ENCODE results near the gene SFXN5.

SFXN5 gene

GRCh38 chr2:73053316-73054114 is 18.0 kb downstream of the SFXN5 start:
- Histone ChIP-seq H3K27ac (no peak overlapping the region), H3K27me3 (no peaks in the 10 kb centered on the region), H3K9me3 (peaks cover 0 to 10% (median 5%) of the 10 kb centered on the region in 3 donors), H3K36me3 (peaks cover 21 to 25% (median 22%) of the 10 kb centered on the region in 3 donors), H3K4me3 (no peak overlapping the region), H3K4me1 (no peaks in the 10 kb centered on the region)
- DNase-seq, result no peak
- intact Hi-C loops (cut with DNase I; ENCODE audit: low total_unique reads), result no loop called here
- no peak for TF ChIP-seq CTCF (IDR thresholded peaks at IDR 0.05)

GRCh38 chr2:73050121-73050545 is 21.4 kb downstream of the SFXN5 start:
- Histone ChIP-seq H3K36me3 (no peaks in the 10 kb centered on the region), H3K4me3 (no peak overlapping the region), H3K27ac (no peak overlapping the region), H3K9me3 (no peaks in the 10 kb centered on the region), H3K4me1 (no peaks in the 10 kb centered on the region), H3K27me3 (no peaks in the 10 kb centered on the region)
- intact Hi-C loops (cut with DNase I; ENCODE audit: low total_unique reads), result no loop called here
- no peak for TF ChIP-seq CTCF (IDR thresholded peaks at IDR 0.05)
- no peak for DNase-seq

DNA sequence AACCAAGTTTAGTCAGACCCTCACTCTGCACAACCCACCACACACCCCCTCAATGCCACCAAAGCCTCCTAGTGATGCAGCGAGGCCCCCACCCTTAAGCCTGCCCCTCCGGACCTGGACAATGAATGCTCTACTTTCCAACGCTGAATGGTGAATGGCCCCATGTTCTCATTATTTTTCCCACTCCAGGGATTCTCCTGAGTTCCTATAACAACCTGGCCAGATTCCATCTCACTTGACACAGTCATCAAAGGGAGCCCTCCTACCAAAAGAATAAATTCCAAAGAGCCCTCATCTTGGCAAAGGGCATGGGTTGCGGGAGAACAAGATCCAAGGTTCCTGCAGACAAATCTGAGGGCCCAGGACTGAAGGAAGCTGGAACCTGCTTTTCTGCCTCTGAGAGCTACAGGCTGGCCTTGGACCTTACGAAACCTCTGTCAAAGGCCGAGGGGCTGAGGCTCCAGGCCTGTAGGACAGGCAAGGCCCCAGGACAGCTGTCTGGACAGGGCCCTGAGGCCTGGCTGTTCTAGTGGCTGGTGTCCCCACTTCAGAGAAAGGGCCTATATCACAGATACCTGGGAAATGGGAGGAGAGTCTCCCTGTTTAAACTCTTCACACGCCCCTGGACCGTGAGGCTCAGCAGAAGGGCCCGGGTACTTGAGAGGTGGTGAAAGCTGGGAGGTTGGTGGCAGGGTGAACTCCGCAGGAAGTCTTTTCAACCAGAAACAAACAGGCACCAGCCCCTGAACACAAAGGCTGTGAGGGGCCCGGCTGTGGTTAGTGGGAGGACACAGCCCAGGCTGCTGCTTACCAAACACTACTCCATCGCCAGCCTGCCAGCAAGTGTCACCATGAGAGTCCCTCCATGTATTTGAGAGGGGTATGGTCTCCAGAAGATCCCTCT is 27.3 kb downstream of the SFXN5 start:
- Histone ChIP-seq H3K36me3 (peaks cover 3 to 17% (median 3%) of the 10 kb centered on the region in 3 donors), H3K9me3 (no peaks in the 10 kb centered on the region), H3K27me3 (no peaks in the 10 kb centered on the region), H3K4me1 (no peaks in the 10 kb centered on the region), H3K4me3 (no peak overlapping the region), H3K27ac (no peak overlapping the region)
- DNase-seq, result no peak
- intact Hi-C loops (cut with DNase I; ENCODE audit: low total_unique reads), result loop anchor here (2.0 kb wide), 1 partner anchor 57 kb away; no protein-coding TSS in a partner anchor
- no peak for TF ChIP-seq CTCF (IDR thresholded peaks at IDR 0.05)

DNA sequence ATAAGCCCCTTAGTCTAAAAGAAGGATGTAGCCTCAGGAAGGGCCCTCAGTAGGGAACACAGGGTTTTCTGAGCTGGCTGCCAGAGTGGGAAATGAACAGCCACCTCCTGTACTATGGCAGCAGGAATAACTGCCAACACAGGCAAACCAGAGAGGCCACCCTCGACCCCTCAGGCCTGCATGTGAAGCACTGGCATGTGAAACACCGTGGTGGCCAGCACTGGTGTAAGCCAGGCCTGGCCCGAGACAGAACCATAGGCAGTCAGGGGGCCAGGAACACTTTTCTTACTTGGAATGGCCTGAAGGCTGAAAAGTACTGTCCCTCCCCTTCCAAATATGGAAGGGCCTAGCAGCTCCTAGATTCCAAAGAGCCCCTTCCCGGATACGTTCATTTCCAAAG is 28.2 kb downstream of the SFXN5 start:
- no peaks in the 10 kb centered on the region for H3K4me1 ChIP-seq
- TF ChIP-seq CTCF (IDR thresholded peaks at IDR 0.05), result no peak
- H3K36me3 ChIP-seq, result peaks cover 3 to 17% (median 3%) of the 10 kb centered on the region in 3 donors
- no peak overlapping the region for H3K4me3 ChIP-seq
- intact Hi-C loops (cut with DNase I; ENCODE audit: low total_unique reads), result loop anchor here (2.0 kb wide), 1 partner anchor 56 kb away; no protein-coding TSS in a partner anchor
- no peak overlapping the region for H3K27ac ChIP-seq
- no peaks in the 10 kb centered on the region for H3K9me3 ChIP-seq
- no peak for DNase-seq
- H3K27me3 ChIP-seq, result no peaks in the 10 kb centered on the region

- no peak overlapping the region for H3K27ac ChIP-seq
- H3K4me3 ChIP-seq, result no peak overlapping the region
- H3K36me3 ChIP-seq, result peaks cover 3 to 17% (median 3%) of the 10 kb centered on the region in 3 donors
- DNase-seq, result no peak
- intact Hi-C loops (cut with DNase I; ENCODE audit: low total_unique reads), result no loop called here
- TF ChIP-seq CTCF (IDR thresholded peaks at IDR 0.05), result no peak
- no peaks in the 10 kb centered on the region for H3K4me1 ChIP-seq
- no peaks in the 10 kb centered on the region for H3K27me3 ChIP-seq
- H3K9me3 ChIP-seq, result no peaks in the 10 kb centered on the region
These were observed 33.4 kb downstream of the SFXN5 start for GRCh38 chr2:73037947-73038585.
